ENCODE data around the gene DGKA. TPM values are rescaled to one million over a fixed set of nuclear protein-coding genes. Genes with fewer than 3 reads are reported as not detected.

DGKA gene
- total RNA-seq, 1 experiment from 2014 or later = 27.2 TPM

- CTCF ChIA-PET = no interaction called here
- peaks cover 52% of the 10 kb centered on the region for H3K79me2 ChIP-seq (ENCODE audit: low read length)
Measured at GRCh38 chr12:55972456-55972855, 41.5 kb downstream of the DGKA start.

GRCh38 chr12:55972911-55973598 is 42.1 kb downstream of the DGKA start:
- peaks cover 52% of the 10 kb centered on the region for H3K79me2 ChIP-seq (ENCODE audit: low read length)
- no peaks in the 10 kb centered on the region for H3K27me3 ChIP-seq (ENCODE audit: low read length)
- H4K20me1 ChIP-seq (ENCODE audit: low read length) = no peaks in the 10 kb centered on the region
- H3K9me2 ChIP-seq (replicated peaks; ENCODE audit: low read length) = no peaks in the 10 kb centered on the region
- peaks cover 5% of the 10 kb centered on the region for H3F3A ChIP-seq (ENCODE audit: low read length, unreplicated experiment)
- no peaks in the 10 kb centered on the region for H3K9me3 ChIP-seq (ENCODE audit: low read length)
- H3K36me3 ChIP-seq (ENCODE audit: low read depth, low read length) = 0 out of 2 replicates have a peak, but pooled peaks cover 2% of the 10 kb centered on the region
- peak overlapping the region; percentile 78 for H3K27ac ChIP-seq (ENCODE audit: low read length)
- peak overlapping the region; percentile 88 for H3K4me2 ChIP-seq (ENCODE audit: low read length)
- ChIA-PET POLR2A (ENCODE audit: unreplicated experiment) (interaction anchor here (0.5 to 2.2 kb wide), 11 partner anchors 15 to 476 kb away, joined by 3 to 13 read pairs (median 5); partner anchors contain the start of genes DNAJC14, ORMDL2, PA2G4 and SARNP), CTCF (interaction anchor here (0.6 to 1.6 kb wide), 5 partner anchors 23 to 1600 kb away, joined by 3 to 9 read pairs (median 6); partner anchors contain the start of gene SUOX)
- intact Hi-C loops (cut with micrococcal nuclease) = loop anchor here (1.0 to 2.0 kb wide), 3 partner anchors 23 to 234 kb away; partner anchors contain the start of gene RPS26
- BruUV-seq (replicated peaks) = TSS peak; percentile 97
- ATAC-seq = peak; percentile 5; the same call in 1 of the 2 replicates
- no peak for DNase-seq
- TF ChIP-seq EZH2 (IDR thresholded peaks at IDR 0.05; ENCODE audit: low read length, unreplicated experiment) (no peak), EZH2phosphoT487 (IDR thresholded peaks at IDR 0.05; ENCODE audit: borderline replicate concordance, low read length) (no peak), CTCF (conservative IDR thresholded peaks at IDR 0.05; ENCODE audit: low read depth, low read length) (no peak)
- peak overlapping the region; percentile 76 for H3K4me3 ChIP-seq (ENCODE audit: low read length)
- peak overlapping the region; percentile 78 for H2AFZ ChIP-seq (ENCODE audit: low read length)
- H3K4me1 ChIP-seq (ENCODE audit: insufficient read depth, low read length) = peaks cover 30% of the 10 kb centered on the region
- H3K9ac ChIP-seq (ENCODE audit: low read length) = peak overlapping the region; percentile 70

More at GRCh38 chr12:55972456-55972855, 41.5 kb downstream of the DGKA start:
- Histone ChIP-seq H3K27ac (ENCODE audit: low read length) (peak overlapping the region; percentile 78), H3K4me1 (ENCODE audit: insufficient read depth, low read length) (peaks cover 36% of the 10 kb centered on the region), H3K9me3 (ENCODE audit: low read length) (no peaks in the 10 kb centered on the region), H3K36me3 (ENCODE audit: low read depth, low read length) (0 out of 2 replicates have a peak, but pooled peaks cover 2% of the 10 kb centered on the region), H3F3A (ENCODE audit: low read length, unreplicated experiment) (peaks cover 5% of the 10 kb centered on the region), H2AFZ (ENCODE audit: low read length) (peak overlapping the region; percentile 78; the same call in 1 of the 2 replicates), H3K27me3 (ENCODE audit: low read length) (no peaks in the 10 kb centered on the region), H3K4me2 (ENCODE audit: low read length) (peak overlapping the region; percentile 88), H3K4me3 (ENCODE audit: low read length) (peak overlapping the region; percentile 76), H4K20me1 (ENCODE audit: low read length) (no peaks in the 10 kb centered on the region), H3K9me2 (replicated peaks; ENCODE audit: low read length) (no peaks in the 10 kb centered on the region), H3K9ac (ENCODE audit: low read length) (peak overlapping the region; percentile 70)
- TF ChIP-seq EZH2phosphoT487 (IDR thresholded peaks at IDR 0.05; ENCODE audit: borderline replicate concordance, low read length) = no peak
- TF ChIP-seq EZH2 (IDR thresholded peaks at IDR 0.05; ENCODE audit: low read length, unreplicated experiment) = no peak
- no peak for TF ChIP-seq CTCF (conservative IDR thresholded peaks at IDR 0.05; ENCODE audit: low read depth, low read length)
- ATAC-seq (no peak), DNase-seq (no peak)
- no TSS peak for BruUV-seq (replicated peaks)
- intact Hi-C loops (cut with micrococcal nuclease) = loop anchor here (2.0 kb wide), 1 partner anchor 68 kb away; the partner anchor contains the start of gene RPS26
- POLR2A ChIA-PET (ENCODE audit: unreplicated experiment) = interaction anchor here (0.6 kb wide), 1 partner anchor 234 kb away, joined by 3 read pairs; no protein-coding TSS in a partner anchor

All from PC-3 (cell line).